Astrocyte (in vitro differentiated cells and primary cell): ENCODE measurements around the gene DNTT.

Experiments used
- EZH2 ChIP-seq: IDR thresholded peaks from 2 replicates; pipeline ENCODE4 v1.6.1; 2012; ENCODE audit warnings: mild to moderate bottlenecking, low read length, inconsistent platforms; ENCODE audit not compliant: insufficient read depth
- TF ChIP-seq, protein P1 (sequence below): IDR thresholded peaks from 2 replicates; pipeline ENCODE4 v1.5.1; 2011; ENCODE audit warnings: low read depth, mild to moderate bottlenecking, inconsistent platforms, low read length, moderate library complexity; ENCODE audit not compliant: insufficient read depth

DNA sequence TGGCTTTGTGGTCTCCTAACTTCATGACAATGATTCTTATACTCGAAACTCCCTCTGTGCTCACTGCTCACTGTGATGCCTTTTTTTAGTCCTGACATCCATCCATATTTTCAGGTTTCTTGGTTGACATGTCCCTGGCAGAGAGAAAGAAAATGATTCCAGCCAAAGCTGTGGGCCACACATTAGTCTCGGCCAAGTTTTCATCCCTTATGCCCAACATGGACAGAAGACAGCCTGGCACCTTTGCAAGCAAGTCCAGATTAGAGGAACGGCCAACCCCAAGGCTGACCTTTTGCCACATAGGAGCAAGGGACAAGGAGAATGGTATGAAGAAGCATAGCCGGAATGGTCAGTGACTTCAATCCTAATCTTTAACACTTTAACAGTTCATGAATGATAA, 63.2 kb downstream of the DNTT start:
- TF ChIP-seq, protein P1, sequence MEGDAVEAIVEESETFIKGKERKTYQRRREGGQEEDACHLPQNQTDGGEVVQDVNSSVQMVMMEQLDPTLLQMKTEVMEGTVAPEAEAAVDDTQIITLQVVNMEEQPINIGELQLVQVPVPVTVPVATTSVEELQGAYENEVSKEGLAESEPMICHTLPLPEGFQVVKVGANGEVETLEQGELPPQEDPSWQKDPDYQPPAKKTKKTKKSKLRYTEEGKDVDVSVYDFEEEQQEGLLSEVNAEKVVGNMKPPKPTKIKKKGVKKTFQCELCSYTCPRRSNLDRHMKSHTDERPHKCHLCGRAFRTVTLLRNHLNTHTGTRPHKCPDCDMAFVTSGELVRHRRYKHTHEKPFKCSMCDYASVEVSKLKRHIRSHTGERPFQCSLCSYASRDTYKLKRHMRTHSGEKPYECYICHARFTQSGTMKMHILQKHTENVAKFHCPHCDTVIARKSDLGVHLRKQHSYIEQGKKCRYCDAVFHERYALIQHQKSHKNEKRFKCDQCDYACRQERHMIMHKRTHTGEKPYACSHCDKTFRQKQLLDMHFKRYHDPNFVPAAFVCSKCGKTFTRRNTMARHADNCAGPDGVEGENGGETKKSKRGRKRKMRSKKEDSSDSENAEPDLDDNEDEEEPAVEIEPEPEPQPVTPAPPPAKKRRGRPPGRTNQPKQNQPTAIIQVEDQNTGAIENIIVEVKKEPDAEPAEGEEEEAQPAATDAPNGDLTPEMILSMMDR = no peak
- TF ChIP-seq EZH2 = no peak
